Astrocyte of the cerebellum (primary cell): ENCODE data around the gene GNG14.

Source experiments
- DNase-seq: peaks from one replicate; pipeline ENCODE4 v3.0.0-alpha.2; 2011; ENCODE audit warnings: low read depth
- H3K4me3 ChIP-seq: 2 replicates; pipeline ENCODE4 v1.5.1; 2011; ENCODE audit warnings: mild to moderate bottlenecking, low read depth, low read length, moderate library complexity
- in situ Hi-C: cut with HindIII; loops from 2 replicates; pipeline ENCODE4 v1.10.0; 2017; ENCODE audit warnings: low sequenced_read_pairs
- TF ChIP-seq, protein P1 (sequence below): IDR thresholded peaks from 2 replicates; pipeline ENCODE4 v1.5.1; 2012; ENCODE audit warnings: low read length, low read depth, moderate library complexity, mild to moderate bottlenecking; ENCODE audit errors: missing control alignments

Gene GNG14

DNA sequence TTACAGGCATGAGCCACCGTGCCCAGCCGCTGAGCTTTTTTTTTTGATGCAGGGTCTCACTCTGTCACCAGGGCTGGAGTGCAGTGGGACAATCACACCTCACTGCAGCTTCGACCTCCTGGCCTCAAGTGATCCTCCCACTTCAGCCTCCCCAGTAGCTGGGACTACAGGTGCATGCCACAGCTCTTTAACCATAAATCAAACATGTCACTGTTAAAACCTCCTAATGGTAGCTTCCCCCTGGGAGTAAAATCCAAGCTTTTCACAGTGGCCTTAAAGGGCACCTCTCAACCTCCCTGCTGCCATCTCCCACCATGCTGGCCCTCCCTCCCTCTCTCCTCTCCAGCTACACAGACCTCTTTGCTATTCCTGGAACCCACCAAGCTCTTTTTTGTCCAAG is 2.0 kb upstream of the GNG14 start:
- no peak for DNase-seq
- H3K4me3 ChIP-seq: no peak overlapping the region
- TF ChIP-seq, protein P1, sequence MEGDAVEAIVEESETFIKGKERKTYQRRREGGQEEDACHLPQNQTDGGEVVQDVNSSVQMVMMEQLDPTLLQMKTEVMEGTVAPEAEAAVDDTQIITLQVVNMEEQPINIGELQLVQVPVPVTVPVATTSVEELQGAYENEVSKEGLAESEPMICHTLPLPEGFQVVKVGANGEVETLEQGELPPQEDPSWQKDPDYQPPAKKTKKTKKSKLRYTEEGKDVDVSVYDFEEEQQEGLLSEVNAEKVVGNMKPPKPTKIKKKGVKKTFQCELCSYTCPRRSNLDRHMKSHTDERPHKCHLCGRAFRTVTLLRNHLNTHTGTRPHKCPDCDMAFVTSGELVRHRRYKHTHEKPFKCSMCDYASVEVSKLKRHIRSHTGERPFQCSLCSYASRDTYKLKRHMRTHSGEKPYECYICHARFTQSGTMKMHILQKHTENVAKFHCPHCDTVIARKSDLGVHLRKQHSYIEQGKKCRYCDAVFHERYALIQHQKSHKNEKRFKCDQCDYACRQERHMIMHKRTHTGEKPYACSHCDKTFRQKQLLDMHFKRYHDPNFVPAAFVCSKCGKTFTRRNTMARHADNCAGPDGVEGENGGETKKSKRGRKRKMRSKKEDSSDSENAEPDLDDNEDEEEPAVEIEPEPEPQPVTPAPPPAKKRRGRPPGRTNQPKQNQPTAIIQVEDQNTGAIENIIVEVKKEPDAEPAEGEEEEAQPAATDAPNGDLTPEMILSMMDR: no peak
- in situ Hi-C loops: no loop called here

DNA sequence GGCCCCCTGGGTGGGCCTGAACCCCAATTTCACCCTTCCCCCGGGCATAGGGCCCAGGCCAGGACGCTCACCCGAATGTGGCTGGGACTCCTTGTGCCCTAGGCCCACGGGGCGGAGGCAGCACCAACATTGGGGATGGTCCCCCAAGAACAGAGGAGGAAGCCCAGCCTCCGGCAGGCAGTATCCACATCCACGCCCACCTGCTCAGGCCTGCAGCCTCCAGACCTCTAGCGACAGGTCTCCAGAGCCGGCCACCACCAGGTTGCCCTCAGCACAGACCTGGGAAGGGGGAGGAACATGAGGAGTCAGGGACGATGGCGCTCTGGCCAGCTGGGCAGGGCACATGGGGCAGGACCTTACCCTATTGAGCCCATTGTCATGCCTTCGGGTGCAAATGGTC is 1.2 kb downstream of the GNG14 start:
- no peak overlapping the region for H3K4me3 ChIP-seq
- in situ Hi-C loops: no loop called here
- TF ChIP-seq, protein P1: no peak
- DNase-seq: no peak

DNA sequence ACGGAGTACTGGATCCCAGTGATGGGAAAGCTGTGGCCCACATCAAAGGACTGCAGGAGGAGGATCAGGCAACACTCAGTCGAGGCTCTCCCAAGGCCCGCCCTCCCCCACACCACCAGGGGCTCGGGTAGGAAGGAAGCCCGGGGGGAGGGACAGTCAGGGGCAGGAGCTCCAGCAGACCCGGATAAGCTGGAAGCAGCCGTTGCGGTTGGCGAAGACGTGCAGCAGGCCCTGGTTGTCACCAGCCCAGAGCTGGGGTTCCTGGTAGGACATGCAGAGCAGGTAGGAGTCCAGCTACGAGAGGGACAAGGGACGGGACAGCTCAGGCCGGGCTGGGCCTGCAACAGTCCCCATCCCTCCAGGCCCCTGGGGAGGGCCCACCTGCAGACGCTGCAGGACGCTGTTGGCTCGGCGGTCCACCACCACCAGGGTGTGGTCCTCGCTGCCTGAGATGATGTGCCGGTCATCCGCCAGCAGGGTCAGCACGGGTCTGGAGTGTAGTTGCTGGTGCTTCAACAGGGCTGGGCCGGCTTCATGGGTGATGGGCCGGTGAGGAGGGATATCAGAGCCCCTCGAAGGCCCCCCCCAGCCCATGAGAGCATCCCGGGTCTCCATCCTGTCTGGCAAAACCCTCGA is 1.9 kb downstream of the GNG14 start:
- TF ChIP-seq, protein P1: no peak
- in situ Hi-C loops: no loop called here
- no peak overlapping the region for H3K4me3 ChIP-seq
- no peak for DNase-seq

DNA sequence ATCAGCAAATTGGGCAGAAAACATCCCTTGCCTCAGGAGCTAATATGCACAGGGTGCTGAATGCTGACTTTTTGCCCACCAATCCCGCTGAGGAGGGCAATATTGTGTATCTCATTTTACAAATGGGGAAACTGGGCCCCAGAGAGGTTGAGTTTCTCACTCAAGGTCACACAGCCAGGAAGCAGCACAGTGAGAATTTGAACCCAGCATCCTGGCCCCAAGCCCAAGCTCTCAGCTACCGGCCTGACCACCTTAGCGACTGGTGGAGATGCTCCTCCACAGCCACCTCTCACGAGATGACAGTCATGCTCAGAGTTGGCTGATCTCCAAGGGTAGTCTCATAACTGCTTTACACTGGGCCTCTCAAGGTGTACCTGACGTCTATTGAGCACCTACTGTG is 5.2 kb downstream of the GNG14 start:
- in situ Hi-C loops: no loop called here
- no peak overlapping the region for H3K4me3 ChIP-seq
- TF ChIP-seq, protein P1: no peak
- DNase-seq: no peak

DNA sequence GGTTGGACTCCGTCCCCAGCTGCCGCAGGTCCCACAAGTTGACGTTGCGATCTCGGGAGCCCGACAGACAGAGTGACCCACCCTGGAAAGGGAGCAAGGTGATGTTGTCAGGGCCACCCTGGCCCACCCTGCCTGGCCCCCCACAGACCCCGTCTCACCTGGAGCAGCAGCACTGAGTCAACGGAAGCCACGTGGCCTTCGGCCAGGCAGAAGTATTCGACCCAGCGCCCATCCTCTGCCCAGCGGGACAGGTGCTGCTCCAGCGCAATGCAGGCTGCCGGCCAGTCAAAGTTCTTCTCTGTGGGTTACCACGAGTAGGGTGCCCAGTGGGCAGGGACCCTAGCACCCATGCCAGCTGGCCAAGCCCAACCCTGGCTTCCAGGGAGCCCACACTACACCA is 6.8 kb downstream of the GNG14 start:
- in situ Hi-C loops: no loop called here
- no peak for DNase-seq

DNA sequence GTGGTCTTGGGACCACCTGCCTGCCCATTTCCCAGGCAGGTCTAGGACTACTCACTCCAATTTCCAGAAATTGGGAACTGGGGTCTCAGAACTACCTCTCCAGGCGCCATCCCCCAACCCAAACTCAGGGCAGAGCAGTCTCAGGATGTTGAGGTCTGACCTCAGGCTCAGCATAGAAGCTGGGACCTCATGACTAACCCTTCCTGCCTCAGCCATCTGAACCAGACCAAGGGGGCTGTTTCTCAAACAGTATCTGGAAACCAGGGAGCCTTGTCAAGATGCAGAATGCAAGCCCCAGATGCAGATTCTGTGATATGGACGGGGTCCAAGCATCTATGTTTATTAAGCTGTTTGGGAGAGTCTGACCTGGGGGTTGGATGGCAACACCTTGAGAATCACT is 7.3 kb downstream of the GNG14 start:
- no peak for DNase-seq
- H3K4me3 ChIP-seq: no peak overlapping the region
- TF ChIP-seq, protein P1: no peak
- in situ Hi-C loops: no loop called here

More for the DNA sequence above, 6.8 kb downstream of the GNG14 start:
- TF ChIP-seq, protein P1: no peak
- H3K4me3 ChIP-seq: no peak overlapping the region
